WTC11 (cell line): ENCODE measurements around the gene YBEY.

Experiments
- ARID4B ChIP-seq: sonication (generic); formaldehyde crosslinking; IDR thresholded peaks from 2 replicates; pipeline ENCODE4 v1.8.0; 2023; ENCODE audit warnings: missing genetic modification reagents, mild to moderate bottlenecking, borderline replicate concordance
- CREB1 ChIP-seq: sonication (generic); formaldehyde crosslinking; IDR thresholded peaks from 2 replicates; pipeline ENCODE4 v1.8.0; 2023; ENCODE audit warnings: mild to moderate bottlenecking, missing genetic modification reagents
- CTCF ChIP-seq: fragments of 200-600 bp; IDR thresholded peaks from 2 replicates; pipeline ENCODE4 v1.8.0; 2022; ENCODE audit warnings: antibody characterized with exemption
- FOXJ3 ChIP-seq: sonication (generic); formaldehyde crosslinking; IDR thresholded peaks from 2 replicates; pipeline ENCODE4 v1.9.0; 2021; ENCODE audit warnings: missing genetic modification reagents, mild to moderate bottlenecking, borderline replicate concordance
- FOXK1 ChIP-seq: sonication (generic); formaldehyde crosslinking; IDR thresholded peaks from 2 replicates; pipeline ENCODE4 v1.8.0; 2022; ENCODE audit warnings: mild to moderate bottlenecking, moderate library complexity, missing genetic modification reagents
- FOXP1 ChIP-seq: sonication (generic); formaldehyde crosslinking; IDR thresholded peaks from 2 replicates; pipeline ENCODE4 v1.8.0; 2022; ENCODE audit warnings: missing genetic modification reagents, mild to moderate bottlenecking, moderate library complexity, borderline replicate concordance
- GABPB1 ChIP-seq: sonication (generic); formaldehyde crosslinking; IDR thresholded peaks from 2 replicates; pipeline ENCODE4 v1.8.1; 2023; ENCODE audit warnings: mild to moderate bottlenecking, missing genetic modification reagents
- JUN ChIP-seq: sonication (generic); formaldehyde crosslinking; IDR thresholded peaks from 2 replicates; pipeline ENCODE4 v1.8.0; 2023; ENCODE audit warnings: mild to moderate bottlenecking, missing genetic modification reagents
- STAT6 ChIP-seq: sonication (generic); formaldehyde crosslinking; conservative IDR thresholded peaks from 2 replicates; pipeline ENCODE4 v1.8.1; 2023; ENCODE audit warnings: mild to moderate bottlenecking, low read depth, missing genetic modification reagents, moderate library complexity
- ZNF121 ChIP-seq: sonication (generic); formaldehyde crosslinking; IDR thresholded peaks from 2 replicates; pipeline ENCODE4 v1.8.0; 2023; ENCODE audit warnings: missing genetic modification reagents

DNA sequence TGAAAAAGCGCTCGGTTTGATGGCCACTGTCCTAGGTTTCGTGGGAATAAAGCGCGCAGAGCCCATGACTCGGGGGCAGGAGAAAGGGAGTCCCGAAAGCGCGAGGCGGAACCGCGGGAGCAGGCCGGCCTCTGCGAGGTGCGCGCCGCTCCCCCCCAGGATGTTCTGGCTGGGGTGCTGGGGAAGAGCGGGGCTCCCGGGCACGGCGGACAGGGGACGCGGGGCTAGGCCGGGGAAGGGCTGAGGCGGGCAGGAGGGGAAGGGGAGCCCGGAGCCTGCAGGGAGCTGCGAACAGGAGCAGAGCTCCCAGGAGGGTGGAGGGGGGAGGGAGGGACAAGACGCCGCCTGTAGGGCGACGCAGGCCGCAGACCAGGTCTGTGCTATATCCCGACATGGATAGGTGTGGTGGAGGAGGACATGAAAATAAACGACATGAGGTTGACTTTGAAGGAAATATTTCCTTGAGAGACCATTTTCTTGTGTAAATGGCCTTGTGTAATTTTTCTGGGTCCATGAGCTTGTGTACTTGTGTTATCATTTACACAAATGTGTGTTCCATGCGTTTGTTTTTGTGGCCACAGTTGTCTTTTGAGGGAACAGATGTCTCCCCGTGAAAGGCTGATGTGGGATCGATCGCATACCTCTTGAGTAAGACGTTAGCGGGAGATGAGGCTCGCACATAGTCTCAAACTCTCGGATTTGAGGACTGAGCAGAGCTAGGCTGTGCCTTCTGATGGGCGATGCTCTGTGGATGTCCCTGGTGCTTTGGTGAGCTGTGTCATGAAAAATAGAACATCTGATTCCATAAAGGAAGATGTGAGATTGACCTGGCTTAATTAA lies 39.2 kb downstream of the YBEY start:
- TF ChIP-seq JUN (CRISPR knock-in tag) (no peak), FOXP1 (CRISPR knock-in tag) (no peak), CREB1 (CRISPR knock-in tag) (no peak), GABPB1 (no peak), CTCF (no peak), FOXK1 (CRISPR knock-in tag) (0 out of 2 replicates have a peak, but pooled peaks have one; percentile 23), STAT6 (CRISPR knock-in tag) (no peak), ZNF121 (CRISPR knock-in tag) (no peak), FOXJ3 (CRISPR knock-in tag) (no peak), ARID4B (CRISPR knock-in tag) (no peak)
